GM19455 (cell line): ENCODE data around the gene HOXD9.

Experiments used
- ATAC-seq: cut with Tn5 transposase; IDR thresholded peaks from one replicate; pipeline ENCODE4 v1.9.1; 2021; ENCODE audit not compliant: unreplicated experiment

HOXD9 gene

GRCh38 chr2:176152350-176153181, 30.0 kb downstream of the HOXD9 start:
- ATAC-seq = no peak

- no peak for ATAC-seq
These were observed 32.2 kb downstream of the HOXD9 start for GRCh38 chr2:176154576-176155252.

- no peak for ATAC-seq
These were observed 33.0 kb downstream of the HOXD9 start for GRCh38 chr2:176155356-176156044.

- no peak for ATAC-seq
These were observed 33.8 kb downstream of the HOXD9 start for GRCh38 chr2:176156301-176156806.

GRCh38 chr2:176156807-176157498, 34.4 kb downstream of the HOXD9 start, which contains the start of gene HOXD3:
HOXD3 (plus strand) TSS chr2:176157307; CDS start chr2:176169115, 11,808 bp downstream.
- ATAC-seq = no peak

GRCh38 chr2:176157499-176158185, 35.1 kb downstream of the HOXD9 start:
- ATAC-seq = no peak

GRCh38 chr2:176158186-176158591, 35.7 kb downstream of the HOXD9 start:
- ATAC-seq = no peak

- no peak for ATAC-seq
These were observed 36.5 kb downstream of the HOXD9 start for GRCh38 chr2:176158855-176159662.

- ATAC-seq = no peak
These were observed 37.2 kb downstream of the HOXD9 start for GRCh38 chr2:176159663-176160250.

GRCh38 chr2:176160251-176160985, 37.9 kb downstream of the HOXD9 start:
- ATAC-seq = no peak

GRCh38 chr2:176160986-176161824, 38.7 kb downstream of the HOXD9 start:
- no peak for ATAC-seq

- no peak for ATAC-seq
These were observed 39.5 kb downstream of the HOXD9 start for GRCh38 chr2:176161825-176162626.

GRCh38 chr2:176162911-176163671, 40.6 kb downstream of the HOXD9 start:
- no peak for ATAC-seq

GRCh38 chr2:176163672-176164056, 41.1 kb downstream of the HOXD9 start:
- no peak for ATAC-seq

- ATAC-seq = no peak
These were observed 41.7 kb downstream of the HOXD9 start for GRCh38 chr2:176164201-176164600.
